Stimulated activated CD8-positive, alpha-beta memory T cell treated with anti-CD3 and anti-CD28 coated beads, Interleukin-15, amount 100 ng/mL, for 24 hours (primary cell): ENCODE data around the gene ZNF778.
"Not testable (repeated sequence)": the region's sequence is repeated elsewhere in the genome, so short reads cannot be mapped to it uniquely, and the experiment has no call there.

Experiments
- DNase-seq: peaks from one replicate; pipeline ENCODE4 v3.0.0-alpha.2; 2020; ENCODE audit warnings: low read depth

ZNF778 gene

DNA sequence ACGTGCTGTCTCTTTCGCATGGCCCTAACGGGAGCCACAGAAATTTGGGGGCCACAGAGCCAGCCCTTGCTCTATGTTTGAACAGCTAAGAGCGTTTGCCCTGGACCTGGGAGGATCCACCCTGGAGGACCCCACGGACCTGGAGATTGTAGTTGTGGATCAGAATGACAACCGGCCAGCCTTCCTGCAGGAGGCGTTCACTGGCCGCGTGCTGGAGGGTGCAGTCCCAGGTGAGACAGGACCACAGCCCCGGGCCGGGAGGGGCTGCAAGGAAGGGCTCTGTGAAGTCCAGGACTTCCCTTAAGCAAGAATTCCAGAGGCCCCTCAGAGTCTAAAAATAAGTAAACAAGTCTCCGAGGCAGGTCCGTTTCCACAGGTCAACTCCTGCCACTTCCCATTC lies 34.0 kb upstream of the ZNF778 start:
- no peak for DNase-seq

DNA sequence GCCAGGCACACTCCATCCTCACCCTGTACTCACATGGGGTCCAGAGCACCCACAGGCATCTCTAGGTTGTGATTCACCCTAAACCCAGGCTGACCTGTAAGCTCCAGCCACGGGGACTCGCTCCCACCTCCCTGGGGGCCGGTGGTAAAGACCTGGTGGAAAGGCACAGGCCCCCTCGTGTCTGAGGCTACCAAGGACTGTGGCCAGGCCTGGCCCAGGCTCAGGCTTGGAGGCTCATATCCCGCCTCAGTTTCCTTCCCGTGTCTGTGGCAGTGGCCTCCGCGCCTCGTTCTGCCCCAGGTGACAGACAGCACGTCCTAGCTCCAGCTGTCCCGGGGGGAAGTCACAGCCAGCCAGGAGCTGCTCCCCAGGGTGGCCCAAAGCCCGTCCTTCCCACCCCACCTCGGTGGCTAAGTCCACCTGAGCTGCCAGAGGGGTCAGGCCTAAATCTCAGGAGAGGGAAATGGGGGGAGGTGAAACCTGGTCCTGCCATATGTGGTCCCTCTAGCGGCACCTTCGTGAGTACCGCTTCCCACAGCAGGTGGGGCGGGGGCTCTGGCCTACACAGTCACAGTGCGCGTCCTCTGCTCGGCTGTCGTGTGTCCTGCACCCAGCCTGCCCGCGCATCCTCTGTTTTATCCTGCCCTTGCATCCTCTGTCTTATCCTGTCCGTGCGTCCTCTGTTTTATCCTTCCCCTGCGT lies 33.4 kb upstream of the ZNF778 start:
- no peak for DNase-seq

DNA sequence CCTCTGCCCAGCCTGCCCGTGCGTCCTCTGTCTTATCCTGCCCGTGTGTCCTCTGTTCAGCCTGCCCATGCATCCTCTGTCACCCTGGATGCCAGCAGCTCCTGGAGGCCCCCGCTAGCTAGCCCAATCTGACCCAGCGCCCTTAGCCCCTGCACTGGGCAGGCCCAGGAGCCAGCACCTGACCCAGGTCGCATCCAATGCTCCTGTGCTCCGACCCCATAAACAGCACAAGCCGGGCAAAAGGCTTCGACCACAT lies 32.9 kb upstream of the ZNF778 start:
- DNase-seq: no peak

DNA sequence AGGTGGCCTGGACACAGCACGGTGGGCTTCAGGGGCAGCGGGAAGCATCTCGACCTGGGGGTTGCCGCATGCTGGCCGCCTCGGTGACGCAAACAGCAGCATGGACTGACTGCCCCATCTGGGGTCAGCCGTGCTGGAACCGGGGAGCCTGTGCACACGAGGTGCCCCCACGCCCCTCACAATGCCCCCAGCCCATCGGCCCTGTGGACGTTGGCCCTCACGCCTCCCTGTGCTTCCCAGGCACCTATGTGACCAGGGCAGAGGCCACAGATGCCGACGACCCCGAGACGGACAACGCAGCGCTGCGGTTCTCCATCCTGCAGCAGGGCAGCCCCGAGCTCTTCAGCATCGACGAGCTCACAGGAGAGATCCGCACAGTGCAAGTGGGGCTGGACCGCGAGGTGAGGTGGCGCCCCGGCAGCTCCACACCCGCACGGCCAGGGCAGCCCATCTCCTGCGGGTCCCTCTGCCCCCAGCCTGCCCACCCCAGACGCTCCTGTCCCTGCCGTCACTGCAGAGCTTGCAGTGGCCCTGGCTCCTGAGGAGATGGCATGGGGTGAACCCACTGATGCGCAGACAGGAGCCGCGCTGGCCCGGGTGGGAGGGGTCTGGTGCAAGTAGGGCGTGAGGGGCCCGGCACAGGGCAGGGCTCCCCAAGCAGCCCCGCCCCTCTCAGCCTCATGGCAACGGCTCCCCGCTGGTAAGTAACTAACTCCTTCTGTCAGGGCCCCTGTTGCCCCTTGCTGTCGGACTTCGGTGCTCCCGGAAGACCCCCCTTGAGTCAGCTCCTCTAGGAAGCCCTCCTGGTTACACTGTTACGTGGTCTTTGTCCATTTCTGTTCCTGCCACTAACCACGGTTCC lies 32.3 kb upstream of the ZNF778 start:
- no peak for DNase-seq

DNA sequence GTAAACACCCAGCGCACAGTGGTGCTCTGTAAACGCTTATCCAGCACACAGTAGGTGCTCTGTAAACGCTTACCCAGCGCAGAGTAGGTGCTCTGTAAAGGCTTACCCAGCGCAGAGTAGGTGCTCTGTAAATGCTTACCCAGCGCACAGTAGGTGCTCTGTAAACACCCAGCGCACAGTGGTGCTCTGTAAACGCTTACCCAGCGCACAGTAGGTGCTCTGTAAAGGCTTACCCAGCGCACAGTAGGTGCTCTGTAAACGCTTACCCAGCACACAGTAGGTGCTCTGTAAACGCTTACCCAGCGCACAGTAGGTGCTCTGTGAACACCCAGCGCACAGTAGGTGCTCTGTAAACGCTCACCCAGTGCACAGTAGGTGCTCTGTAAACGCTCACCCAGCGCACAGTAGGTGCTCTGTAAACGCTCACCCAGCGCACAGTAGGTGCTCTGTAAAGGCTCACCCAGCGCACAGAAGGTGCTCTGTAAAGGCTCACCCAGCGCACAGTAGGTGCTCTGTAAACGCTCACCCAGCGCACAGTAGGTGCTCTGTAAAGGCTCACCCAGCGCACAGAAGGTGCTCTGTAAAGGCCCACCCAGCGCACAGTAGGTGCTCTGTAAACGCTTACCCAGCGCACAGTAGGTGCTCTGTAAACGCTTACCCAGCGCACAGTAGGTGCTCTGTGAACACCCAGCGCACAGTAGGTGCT lies 31.5 kb upstream of the ZNF778 start:
- DNase-seq: not testable (repeated sequence)

DNA sequence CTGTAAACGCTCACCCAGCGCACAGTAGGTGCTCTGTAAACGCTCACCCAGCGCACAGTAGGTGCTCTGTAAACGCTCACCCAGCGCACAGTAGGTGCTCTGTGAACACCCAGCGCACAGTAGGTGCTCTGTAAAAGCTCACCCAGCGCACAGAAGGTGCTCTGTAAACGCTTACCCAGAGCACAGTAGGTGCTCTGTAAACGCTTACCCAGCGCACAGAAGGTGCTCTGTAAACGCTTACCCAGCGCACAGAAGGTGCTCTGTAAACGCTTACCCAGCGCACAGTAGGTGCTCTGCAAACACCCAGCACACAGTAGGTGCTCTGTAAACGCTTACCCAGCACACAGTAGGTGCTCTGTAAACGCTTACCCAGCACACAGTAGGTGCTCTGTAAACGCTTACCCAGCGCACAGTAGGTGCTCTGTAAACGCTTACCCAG lies 30.9 kb upstream of the ZNF778 start:
- DNase-seq: not testable (repeated sequence)

DNA sequence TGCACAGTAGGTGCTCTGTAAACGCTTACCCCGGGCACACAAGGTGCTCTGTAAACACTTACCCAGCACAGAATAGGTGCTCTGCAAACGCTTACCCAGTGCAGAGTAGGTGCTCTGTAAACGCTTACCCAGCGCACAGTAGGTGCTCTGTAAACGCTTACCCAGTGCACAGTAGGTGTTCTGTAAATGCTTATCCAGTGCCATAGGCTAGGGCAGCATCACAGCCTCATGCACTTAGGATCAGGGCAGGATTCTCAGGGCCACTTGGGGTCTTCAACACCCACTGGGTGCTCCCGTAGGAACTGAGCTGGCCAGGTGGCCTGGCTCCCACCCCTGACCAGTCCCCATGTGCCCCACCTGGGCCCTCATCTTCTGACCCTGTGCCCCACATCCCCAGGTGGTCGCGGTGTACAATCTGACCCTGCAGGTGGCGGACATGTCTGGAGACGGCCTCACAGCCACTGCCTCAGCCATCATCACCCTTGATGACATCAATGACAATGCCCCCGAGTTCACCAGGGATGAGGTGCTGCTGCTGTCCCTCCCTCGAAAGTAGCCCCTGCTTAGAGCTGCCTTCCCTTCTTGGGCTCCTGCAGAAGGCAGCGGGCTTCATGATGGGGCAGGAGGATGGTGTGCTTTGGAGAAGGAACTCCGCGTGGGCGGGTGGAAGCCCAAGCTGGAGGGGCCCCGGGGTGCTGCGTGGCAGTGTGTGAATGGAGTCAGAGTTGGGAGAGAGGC lies 30.3 kb upstream of the ZNF778 start:
- DNase-seq: no peak

DNA sequence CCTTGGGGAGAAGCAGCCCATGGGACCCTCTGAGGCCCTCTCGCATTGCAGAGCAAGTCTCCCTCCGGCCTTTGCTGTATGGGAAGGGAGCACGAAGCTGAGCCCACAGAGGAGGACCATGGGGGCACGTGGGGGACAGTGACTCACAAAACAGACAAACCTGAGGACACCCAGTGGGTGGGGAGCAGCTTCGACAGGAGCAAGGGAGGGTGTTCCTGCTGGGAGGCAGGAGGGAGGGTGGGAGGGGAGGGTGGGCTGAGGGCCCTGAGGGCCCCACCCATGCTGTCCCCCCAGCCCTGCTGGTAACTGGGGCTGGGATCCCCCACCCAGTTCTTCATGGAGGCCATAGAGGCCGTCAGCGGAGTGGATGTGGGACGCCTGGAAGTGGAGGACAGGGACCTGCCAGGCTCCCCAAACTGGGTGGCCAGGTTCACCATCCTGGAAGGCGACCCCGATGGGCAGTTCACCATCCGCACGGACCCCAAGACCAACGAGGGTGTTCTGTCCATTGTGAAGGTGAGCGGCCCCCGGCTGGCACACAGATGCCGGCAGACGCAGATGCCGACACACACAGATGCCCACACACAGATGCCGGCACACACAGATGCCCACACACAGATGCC lies 29.6 kb upstream of the ZNF778 start:
- DNase-seq: no peak

DNA sequence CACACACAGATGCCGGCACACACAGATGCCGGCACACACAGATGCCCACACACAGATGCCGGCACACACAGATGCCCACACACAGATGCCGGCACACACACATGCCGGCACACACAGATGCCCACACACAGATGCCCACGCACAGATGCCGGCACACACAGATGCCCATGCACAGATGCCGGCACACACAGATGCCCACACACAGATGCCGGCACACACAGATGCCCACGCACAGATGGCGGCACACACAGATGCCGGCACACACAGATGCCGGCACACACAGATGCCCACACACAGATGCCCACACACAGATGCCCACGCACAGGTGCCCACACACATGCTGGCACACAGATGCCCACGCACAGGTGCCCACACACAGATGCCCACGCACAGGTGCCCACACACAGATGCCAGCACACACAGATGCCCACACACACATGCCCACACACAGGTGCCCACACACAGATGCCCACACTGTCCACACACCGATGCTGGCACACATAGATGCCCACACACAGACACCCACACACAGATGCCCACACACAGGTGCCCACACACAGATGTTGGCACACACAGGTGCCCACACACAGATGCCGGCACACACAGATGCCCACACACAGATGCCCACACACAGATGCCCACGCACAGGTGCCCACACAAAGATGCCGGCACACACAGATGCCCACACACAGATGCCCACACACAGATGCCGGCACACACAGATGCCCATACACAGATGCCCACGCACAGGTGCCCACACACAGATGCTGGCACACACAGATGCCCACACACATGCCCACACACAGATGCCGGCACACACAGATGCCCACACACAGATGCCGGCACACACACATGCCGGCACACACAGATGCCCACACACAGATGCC lies 28.8 kb upstream of the ZNF778 start:
- DNase-seq: not testable (repeated sequence)

DNA sequence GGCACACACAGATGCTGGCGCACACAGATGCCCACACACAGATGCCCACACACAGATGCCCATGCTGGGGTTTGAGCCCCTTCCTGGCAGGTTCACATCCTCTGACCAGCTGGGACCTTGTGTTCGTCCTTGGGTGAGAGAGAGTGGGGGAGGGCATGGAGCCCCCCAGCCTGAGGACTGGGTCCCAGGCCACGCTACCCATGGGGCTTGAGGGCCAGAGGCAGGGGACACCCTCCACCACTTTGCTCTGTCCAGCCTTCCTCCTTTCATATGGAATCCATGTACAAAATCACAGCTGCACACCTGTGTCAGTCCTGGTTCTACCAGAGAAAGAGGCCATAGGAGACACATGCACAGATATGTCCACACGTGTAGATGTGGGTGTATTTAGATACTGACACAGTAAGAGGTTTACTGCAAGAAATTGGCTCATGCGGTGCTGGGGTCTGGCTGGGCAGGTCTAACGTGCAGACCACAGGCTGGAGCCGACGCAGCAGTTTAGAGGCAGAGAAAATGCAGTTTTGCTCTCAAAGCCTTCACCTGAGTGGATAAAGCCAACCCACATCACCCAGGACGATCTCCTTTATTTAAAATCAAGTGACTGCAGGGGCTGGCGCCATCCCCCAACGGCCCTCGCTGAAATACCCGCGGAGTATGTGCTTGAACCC lies 28.0 kb upstream of the ZNF778 start:
- DNase-seq: no peak

DNA sequence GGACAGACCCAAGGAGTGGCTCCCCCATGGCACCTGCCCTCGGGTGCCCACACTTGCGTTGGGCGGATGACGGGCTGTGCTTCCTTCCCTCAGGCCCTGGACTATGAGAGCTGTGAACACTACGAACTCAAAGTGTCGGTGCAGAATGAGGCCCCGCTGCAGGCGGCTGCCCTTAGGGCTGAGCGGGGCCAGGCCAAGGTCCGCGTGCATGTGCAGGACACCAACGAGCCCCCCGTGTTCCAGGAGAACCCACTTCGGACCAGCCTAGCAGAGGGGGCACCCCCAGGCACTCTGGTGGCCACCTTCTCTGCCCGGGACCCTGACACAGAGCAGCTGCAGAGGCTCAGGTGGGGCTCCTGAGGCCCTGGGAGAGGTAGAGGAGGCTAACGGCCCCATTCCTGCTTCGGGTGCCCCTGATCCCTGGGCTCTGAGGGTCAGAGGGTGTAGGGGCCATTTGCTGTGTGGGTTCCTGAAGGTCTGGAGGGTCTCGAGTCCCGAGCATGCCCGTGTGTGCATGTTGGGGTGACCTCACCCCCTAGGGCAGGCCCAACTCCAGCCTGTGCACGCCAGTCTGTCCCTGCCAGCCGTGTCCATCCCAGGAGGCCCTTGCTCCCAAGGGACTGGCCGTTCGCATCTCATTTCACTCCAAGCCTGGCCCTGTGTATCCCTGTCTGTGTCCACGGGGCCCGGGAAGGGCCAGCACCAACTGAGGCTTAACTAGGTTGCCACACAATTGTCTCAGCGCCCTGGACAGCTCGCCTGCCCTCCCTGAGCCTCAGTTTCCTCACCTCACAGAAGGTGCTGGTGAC lies 27.1 kb upstream of the ZNF778 start:
- DNase-seq: no peak

DNA sequence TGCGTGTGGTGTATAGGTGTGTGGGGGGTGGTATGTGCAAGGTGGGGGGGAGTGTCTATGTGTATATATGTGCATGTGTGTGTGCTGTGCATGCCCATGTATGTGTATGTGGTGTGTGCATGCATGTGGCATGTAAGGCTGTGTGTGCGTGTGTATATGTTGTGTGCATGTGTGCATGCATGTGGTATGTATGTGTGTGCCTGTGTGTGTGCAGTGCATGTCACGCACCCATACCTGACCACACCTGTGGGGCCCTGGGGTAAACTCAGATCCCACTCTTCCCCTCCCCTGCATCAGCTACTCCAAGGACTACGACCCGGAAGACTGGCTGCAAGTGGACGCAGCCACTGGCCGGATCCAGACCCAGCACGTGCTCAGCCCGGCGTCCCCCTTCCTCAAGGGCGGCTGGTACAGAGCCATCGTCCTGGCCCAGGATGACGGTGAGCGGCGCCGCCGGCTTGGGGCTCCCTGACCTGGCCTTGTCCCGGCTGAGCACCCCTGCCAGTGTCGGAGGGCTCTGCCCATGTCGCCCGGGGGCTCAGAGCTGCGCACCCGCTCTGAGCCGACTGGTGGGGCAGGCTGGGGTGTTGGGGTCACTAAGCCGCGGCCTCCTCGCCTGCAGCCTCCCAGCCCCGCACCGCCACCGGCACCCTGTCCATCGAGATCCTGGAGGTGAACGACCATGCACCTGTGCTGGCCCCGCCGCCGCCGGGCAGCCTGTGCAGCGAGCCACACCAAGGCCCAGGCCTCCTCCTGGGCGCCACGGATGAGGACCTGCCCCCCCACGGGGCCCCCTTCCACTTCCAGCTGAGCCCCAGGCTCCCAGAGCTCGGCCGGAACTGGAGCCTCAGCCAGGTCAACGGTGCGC lies 26.2 kb upstream of the ZNF778 start:
- no peak for DNase-seq

DNA sequence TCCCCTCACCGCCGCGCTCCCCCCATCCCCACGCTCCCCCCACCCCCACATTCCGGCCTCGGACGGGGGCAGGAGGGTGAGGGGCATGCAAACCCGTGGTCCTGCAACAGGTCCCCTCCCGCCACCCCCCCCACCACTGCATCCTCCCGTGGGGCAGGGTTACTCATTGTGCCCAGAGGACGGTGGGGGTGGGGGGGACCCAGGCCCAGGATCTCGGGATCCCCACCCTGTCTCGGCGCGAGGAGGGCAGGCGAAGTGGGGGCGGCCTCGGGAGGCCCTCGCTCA lies 25.7 kb upstream of the ZNF778 start:
- DNase-seq: no peak

DNA sequence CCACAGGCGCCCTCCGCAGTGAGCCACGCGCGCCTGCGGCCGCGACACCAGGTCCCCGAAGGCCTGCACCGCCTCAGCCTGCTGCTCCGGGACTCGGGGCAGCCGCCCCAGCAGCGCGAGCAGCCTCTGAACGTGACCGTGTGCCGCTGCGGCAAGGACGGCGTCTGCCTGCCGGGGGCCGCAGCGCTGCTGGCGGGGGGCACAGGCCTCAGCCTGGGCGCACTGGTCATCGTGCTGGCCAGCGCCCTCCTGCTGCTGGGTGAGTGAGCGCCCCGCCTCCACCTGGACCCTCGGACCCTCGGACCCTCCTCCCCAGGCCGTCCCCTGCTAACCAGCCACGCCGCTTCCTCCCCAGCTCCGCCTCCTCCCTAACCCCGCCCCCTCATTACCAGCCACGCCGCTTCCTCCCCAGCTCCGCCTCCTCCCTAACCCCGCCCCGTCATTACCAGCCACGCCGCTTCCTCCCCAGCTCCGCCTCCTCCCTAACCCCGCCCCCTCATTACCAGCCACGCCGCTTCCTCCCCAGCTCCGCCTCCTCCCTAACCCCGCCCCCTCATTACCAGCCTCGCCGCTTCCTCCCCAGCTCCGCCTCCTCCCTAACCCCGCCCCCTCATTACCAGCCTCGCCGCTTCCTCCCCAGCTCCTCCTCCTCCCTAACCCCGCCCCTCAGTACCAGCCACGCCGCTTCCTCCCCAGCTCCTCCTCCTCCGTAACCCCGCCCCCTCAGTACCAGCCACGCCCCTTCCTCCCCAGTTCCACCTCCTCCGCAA lies 25.1 kb upstream of the ZNF778 start:
- not testable (repeated sequence) for DNase-seq

DNA sequence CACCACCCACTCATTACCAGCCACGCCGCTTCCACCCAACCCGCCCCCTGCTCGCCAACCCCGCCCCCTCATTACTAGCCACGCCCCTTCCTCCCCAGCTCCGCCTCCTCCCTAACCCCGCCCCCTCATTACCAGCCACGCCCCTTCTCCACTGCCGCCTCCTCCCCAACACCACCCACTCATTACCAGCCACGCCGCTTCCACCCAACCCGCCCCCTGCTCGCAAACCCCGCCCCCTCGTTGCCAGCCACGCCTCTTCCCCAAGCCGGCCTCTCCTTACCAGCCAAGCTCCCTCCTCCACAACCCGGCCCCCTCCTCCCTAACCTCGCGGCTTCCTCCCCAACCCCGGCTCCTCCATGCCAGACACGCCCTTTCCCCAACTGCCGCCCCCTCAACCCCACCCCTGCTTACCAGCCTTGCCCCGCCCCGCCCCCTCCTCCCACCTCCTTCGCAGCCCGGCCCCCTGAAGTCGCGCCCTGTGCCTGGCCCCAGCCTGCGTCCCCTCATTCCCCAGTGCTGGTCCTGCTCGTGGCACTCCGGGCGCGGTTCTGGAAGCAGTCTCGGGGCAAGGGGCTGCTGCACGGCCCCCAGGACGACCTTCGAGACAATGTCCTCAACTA lies 24.4 kb upstream of the ZNF778 start:
- peak; percentile 41 for DNase-seq

DNA sequence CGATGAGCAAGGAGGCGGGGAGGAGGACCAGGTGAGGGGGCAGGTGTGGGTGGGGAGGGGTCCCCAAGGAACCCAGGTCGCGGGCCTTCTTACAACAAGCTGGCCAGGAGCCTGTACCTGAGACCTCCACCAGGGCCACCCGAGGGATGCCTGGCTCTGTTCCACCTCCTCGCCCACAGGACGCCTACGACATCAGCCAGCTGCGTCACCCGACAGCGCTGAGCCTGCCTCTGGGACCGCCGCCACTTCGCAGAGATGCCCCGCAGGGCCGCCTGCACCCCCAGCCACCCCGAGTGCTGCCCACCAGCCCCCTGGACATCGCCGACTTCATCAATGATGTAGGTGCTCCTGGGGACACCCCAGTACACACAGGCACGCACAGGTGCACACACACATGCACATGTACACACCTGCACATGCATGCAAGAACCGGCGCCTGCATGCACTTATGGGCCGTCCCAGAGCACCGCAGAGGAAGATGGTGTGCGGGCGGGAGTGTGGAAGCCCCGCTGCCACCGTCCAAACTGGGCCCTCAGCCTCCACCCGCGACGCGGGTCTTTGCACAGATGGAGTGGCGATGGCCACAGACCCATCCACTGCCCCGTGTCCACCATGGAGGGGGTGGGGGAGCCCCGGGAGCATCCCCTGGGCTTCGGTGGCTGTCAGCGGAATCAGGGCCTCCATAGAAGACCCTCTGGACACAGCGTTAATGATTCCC lies 23.8 kb upstream of the ZNF778 start:
- DNase-seq: no peak
